ENCODE results near the gene JADE2. TPM values are rescaled to one million over a fixed set of nuclear protein-coding genes. Genes with fewer than 3 reads are reported as not detected.
A peak's percentile ranks its signal among the peaks of the same experiment; 100 is the strongest.

Gene JADE2
- total RNA-seq, 1 donor from 2014 or later: 81.3 TPM

GRCh38 chr5:134579284-134579771, 53.9 kb downstream of the JADE2 start:
- Mint-ChIP-seq H3K27me3 (no peaks in the 10 kb centered on the region), H3K9me3 (no peaks in the 10 kb centered on the region), H3K4me1 (peaks cover 7% of the 10 kb centered on the region), H3K27ac (no peak overlapping the region), H3K36me3 (ENCODE audit: low read depth) (peaks cover 29% of the 10 kb centered on the region), H3K4me3 (no peak overlapping the region)
- DNase-seq: no peak
- intact Hi-C loops (cut with micrococcal nuclease): no loop called here

- H3K27me3 Mint-ChIP-seq: no peaks in the 10 kb centered on the region
- DNase-seq: no peak
- H3K27ac Mint-ChIP-seq: no peak overlapping the region
- H3K9me3 Mint-ChIP-seq: no peaks in the 10 kb centered on the region
- intact Hi-C loops (cut with micrococcal nuclease): loop anchor here (10.0 kb wide), 1 partner anchor 205 kb away; the partner anchor contains the start of gene UBE2B
- no peak overlapping the region for H3K4me3 Mint-ChIP-seq
- peaks cover 28% of the 10 kb centered on the region for H3K36me3 Mint-ChIP-seq (ENCODE audit: low read depth)
- peaks cover 7% of the 10 kb centered on the region for H3K4me1 Mint-ChIP-seq
Measured at GRCh38 chr5:134580001-134580460, 54.6 kb downstream of the JADE2 start.

DNA sequence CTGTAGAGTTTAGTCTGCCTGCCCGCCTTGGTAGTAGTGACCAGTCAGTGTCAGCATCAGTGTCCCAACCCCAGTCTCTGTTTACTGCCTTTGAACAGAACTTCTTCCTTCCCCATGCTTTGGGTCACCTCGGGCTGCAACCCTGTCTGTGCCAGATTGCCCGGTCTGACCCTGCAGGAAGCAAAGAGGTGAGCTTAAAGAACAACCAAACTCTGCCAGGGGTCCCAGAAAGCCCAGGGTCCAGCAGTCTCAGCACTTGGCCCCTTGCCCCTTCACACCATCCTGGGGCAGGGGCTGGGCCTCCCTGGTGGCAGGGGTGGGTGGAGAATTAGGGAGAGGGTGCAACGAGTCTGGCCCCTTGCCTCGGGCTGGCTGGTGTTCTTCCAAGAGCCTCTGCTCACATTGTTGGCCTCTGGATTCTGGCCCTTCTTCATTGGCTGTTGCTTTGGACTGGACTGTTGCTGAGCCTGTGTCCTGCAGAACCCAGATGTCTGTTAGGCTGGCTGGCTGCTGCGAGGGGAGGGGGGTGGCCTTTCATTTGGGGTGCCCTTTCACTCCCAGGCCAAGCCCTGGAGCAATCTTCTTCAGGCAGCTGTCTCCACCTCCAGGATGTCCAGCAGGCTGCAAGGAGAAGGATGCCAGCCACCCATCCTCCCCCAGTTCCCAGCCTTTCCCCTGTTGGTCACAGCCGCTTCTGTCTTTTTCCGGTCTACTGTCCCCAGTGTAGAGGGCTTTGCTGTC, 55.9 kb downstream of the JADE2 start:
- Mint-ChIP-seq H3K36me3 (ENCODE audit: low read depth) (peaks cover 23% of the 10 kb centered on the region), H3K4me3 (no peak overlapping the region), H3K27me3 (no peaks in the 10 kb centered on the region), H3K4me1 (peaks cover 7% of the 10 kb centered on the region), H3K9me3 (no peaks in the 10 kb centered on the region), H3K27ac (no peak overlapping the region)
- no peak for DNase-seq
- intact Hi-C loops (cut with micrococcal nuclease): loop anchor here (10.0 kb wide), 1 partner anchor 207 kb away; the partner anchor contains the start of gene UBE2B

DNA sequence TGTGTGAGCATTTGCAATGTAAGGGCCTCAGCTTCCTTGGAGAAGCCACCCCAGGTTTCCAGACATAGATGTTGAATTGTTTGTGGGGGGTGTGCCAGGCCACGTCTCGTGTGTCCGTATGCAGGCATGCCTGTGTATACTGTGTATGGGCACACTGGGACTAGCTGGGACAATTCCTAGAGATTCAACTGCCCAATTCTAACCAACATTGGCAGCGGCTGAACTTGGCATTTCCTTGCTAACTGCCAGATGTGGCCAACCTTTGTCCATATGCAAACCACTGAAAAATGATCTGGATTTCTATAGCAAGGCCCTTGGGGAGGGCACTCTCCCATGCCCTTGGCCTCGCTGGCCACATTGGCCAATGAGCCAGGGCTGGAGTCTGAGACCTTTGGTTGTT, 56.8 kb downstream of the JADE2 start:
- intact Hi-C loops (cut with micrococcal nuclease): loop anchor here (10.0 kb wide), 1 partner anchor 207 kb away; the partner anchor contains the start of gene UBE2B
- H3K27ac Mint-ChIP-seq: no peak overlapping the region

DNA sequence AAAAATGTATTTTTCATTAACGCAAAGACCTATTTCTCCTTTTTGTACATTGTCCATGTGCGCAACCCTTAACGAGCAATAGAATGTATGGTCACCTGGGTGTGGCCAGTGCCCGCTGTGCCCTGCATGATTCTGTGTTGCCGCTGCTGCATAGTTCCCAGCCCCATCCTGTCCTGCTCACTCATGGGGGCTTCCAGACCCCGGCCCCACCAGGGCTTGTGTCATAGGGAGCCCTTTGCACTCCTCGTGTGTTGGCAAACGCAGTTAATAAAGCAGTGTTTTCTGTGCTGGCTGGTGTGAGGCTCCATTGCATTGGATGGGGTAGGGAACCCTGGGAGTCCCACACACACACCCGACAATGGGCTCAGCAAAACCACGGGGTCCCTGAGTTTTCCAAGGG, 57.5 kb downstream of the JADE2 start:
- intact Hi-C loops (cut with micrococcal nuclease): loop anchor here (10.0 kb wide), 1 partner anchor 208 kb away; the partner anchor contains the start of gene UBE2B
- no peak overlapping the region for H3K4me3 Mint-ChIP-seq
- H3K27ac Mint-ChIP-seq: no peak overlapping the region
- no peaks in the 10 kb centered on the region for H3K9me3 Mint-ChIP-seq
- peaks cover 7% of the 10 kb centered on the region for H3K4me1 Mint-ChIP-seq
- no peak for DNase-seq
- H3K36me3 Mint-ChIP-seq (ENCODE audit: low read depth): peaks cover 20% of the 10 kb centered on the region
- H3K27me3 Mint-ChIP-seq: no peaks in the 10 kb centered on the region

More for the DNA sequence above, 56.8 kb downstream of the JADE2 start:
- Mint-ChIP-seq H3K4me3 (no peak overlapping the region), H3K4me1 (peaks cover 11% of the 10 kb centered on the region), H3K36me3 (ENCODE audit: low read depth) (peaks cover 23% of the 10 kb centered on the region), H3K9me3 (no peaks in the 10 kb centered on the region), H3K27me3 (no peaks in the 10 kb centered on the region)
- DNase-seq: no peak

DNA sequence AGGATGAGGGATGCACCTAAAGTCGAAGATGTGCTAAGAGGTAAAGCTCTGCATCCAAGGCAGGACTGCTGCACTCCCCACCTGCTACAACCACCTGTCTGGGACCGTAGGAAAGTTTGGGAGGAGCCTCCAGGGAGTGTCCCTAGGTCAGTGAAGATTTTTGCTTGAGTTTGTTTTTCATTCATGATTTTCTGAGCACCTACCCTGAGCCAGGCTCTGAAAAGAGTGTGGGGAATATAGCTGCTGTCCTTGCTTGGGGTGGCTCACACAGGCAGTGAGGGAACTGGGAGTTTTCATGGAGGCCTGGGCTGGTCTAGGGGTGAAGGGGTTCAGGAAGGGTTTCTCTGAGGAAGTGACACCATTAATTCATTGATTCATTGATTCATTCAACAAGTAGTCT, 58.3 kb downstream of the JADE2 start:
- Mint-ChIP-seq H3K27ac (no peak overlapping the region), H3K36me3 (ENCODE audit: low read depth) (peaks cover 13% of the 10 kb centered on the region), H3K9me3 (no peaks in the 10 kb centered on the region), H3K4me1 (peaks cover 7% of the 10 kb centered on the region), H3K27me3 (no peaks in the 10 kb centered on the region), H3K4me3 (no peak overlapping the region)
- intact Hi-C loops (cut with micrococcal nuclease): loop anchor here (10.0 kb wide), 1 partner anchor 209 kb away; the partner anchor contains the start of gene UBE2B
- DNase-seq: no peak

- Mint-ChIP-seq H3K4me3 (no peak overlapping the region), H3K27me3 (no peaks in the 10 kb centered on the region), H3K9me3 (no peaks in the 10 kb centered on the region), H3K27ac (no peak overlapping the region), H3K4me1 (peaks cover 7% of the 10 kb centered on the region), H3K36me3 (ENCODE audit: low read depth) (peaks cover 9% of the 10 kb centered on the region)
- DNase-seq: no peak
- intact Hi-C loops (cut with micrococcal nuclease): loop anchor here (10.0 kb wide), 1 partner anchor 210 kb away; the partner anchor contains the start of gene UBE2B
Measured at GRCh38 chr5:134584662-134585061, 59.2 kb downstream of the JADE2 start.

DNA sequence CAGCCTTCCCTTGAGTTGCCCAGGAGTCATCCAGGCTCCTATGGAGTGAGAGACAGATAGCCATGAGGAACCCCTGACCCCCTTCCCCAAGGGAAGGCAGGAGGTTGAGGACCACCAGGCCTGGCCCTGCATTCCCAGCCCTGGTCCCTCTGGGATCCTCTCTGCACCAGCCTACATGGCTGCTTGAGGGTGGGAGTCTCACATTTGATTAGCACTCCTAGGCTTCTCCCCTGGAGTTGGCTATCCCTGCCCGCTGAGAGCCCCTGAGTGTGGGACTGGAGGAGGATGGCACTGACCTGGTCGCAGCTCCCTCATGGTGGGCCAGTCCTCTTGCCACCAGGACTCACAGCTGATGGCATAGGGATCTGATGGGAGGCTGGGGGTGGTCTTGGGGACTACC, 60.5 kb downstream of the JADE2 start:
- Mint-ChIP-seq H3K27me3 (no peaks in the 10 kb centered on the region), H3K9me3 (no peaks in the 10 kb centered on the region), H3K4me3 (no peak overlapping the region), H3K4me1 (peaks cover 7% of the 10 kb centered on the region), H3K27ac (no peak overlapping the region), H3K36me3 (ENCODE audit: low read depth) (no peaks in the 10 kb centered on the region)
- intact Hi-C loops (cut with micrococcal nuclease): loop anchor here (1.0 to 10.0 kb wide), 5 partner anchors 28 to 401 kb away; partner anchors contain the start of gene UBE2B
- no peak for DNase-seq

GRCh38 chr5:134586866-134587524, 61.5 kb downstream of the JADE2 start:
- intact Hi-C loops (cut with micrococcal nuclease): loop anchor here (1.0 to 10.0 kb wide), 5 partner anchors 29 to 402 kb away; partner anchors contain the start of gene UBE2B
- Mint-ChIP-seq H3K36me3 (ENCODE audit: low read depth) (no peaks in the 10 kb centered on the region), H3K4me1 (peaks cover 16% of the 10 kb centered on the region), H3K27me3 (no peaks in the 10 kb centered on the region), H3K9me3 (no peaks in the 10 kb centered on the region), H3K27ac (peak overlapping the region; percentile 84), H3K4me3 (peak overlapping the region; percentile 51)
- peak; percentile 95 for DNase-seq

DNA sequence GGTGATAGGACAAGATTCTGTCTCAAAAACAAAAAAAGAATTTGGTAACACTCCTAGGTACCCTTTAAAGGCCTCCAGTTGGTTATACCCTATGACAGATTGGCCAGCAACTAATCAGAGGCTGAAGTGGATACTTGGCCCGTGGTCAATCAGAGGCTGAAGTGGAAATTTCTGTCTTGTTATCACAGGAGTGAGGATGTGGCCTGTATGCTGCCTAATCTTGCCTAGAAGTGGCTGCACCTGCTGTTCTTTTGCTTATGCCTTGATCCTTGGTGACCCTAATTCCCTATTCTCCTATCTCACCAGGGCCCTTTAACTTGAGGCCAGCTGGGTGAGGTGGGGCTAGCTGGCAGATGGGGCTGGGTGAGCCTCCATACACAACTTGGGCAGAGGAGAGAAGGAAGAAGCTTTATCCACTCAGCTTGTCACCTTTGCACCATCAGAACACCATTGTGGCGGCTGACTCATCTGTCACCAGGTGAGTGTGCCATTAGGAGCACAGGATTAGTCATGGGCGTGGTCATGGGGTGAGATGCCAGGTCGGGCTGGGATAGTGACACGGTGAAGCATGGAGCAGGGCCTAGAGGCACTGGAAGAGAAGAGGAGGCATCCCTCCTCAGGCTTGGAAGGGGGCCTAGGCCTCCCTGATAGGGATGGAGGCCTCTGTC, 65.7 kb downstream of the JADE2 start:
- DNase-seq: peak; percentile 68
- Mint-ChIP-seq H3K36me3 (ENCODE audit: low read depth) (no peaks in the 10 kb centered on the region), H3K27ac (no peak overlapping the region), H3K4me3 (no peak overlapping the region), H3K4me1 (peaks cover 36% of the 10 kb centered on the region), H3K9me3 (no peaks in the 10 kb centered on the region), H3K27me3 (no peaks in the 10 kb centered on the region)
- intact Hi-C loops (cut with micrococcal nuclease): no loop called here

GRCh38 chr5:134592141-134592746, 66.8 kb downstream of the JADE2 start:
- Mint-ChIP-seq H3K4me3 (no peak overlapping the region), H3K27me3 (no peaks in the 10 kb centered on the region), H3K4me1 (peaks cover 29% of the 10 kb centered on the region), H3K27ac (no peak overlapping the region), H3K36me3 (ENCODE audit: low read depth) (no peaks in the 10 kb centered on the region), H3K9me3 (no peaks in the 10 kb centered on the region)
- DNase-seq: no peak
- intact Hi-C loops (cut with micrococcal nuclease): no loop called here

- H3K4me1 Mint-ChIP-seq: peaks cover 29% of the 10 kb centered on the region
- intact Hi-C loops (cut with micrococcal nuclease): no loop called here
Measured at GRCh38 chr5:134594336-134594735, 68.9 kb downstream of the JADE2 start.

DNA sequence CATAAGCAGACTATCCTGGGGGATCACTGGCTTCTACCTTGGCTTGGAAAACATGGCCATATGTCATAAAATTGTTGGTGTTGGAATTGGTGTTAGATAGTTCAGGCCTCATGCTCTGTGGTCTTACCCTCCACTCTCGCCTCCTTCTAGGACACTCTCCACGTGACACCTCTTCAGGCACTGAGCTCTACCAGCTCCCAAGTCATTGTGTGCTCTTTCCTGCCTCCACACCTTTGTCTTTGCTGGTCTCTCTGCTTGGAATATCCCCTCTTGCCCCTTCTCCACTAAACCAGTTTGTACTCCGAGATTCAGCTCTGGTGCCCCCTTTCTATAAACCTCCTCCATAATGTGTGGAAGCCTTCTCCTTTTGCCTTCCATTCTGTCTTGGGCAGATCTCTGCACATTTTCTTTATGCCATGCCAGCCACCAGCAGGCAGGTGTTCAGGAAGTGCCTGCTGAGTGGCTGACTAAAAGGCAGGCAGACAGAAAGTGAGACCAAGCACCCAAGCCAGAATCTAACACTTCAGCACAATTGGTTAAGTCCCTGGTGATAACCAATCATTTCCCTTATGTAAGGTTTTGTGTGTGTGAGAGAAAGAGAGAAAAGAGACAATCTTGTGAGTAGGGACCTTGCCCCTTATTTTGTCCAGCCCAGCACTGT, 69.5 kb downstream of the JADE2 start:
- intact Hi-C loops (cut with micrococcal nuclease): no loop called here
- Mint-ChIP-seq H3K27ac (peak overlapping the region; percentile 34), H3K4me3 (peak overlapping the region; percentile 26), H3K36me3 (ENCODE audit: low read depth) (no peaks in the 10 kb centered on the region), H3K27me3 (no peaks in the 10 kb centered on the region), H3K4me1 (peaks cover 29% of the 10 kb centered on the region), H3K9me3 (no peaks in the 10 kb centered on the region)
- peak; percentile 75 for DNase-seq

More at GRCh38 chr5:134594336-134594735, 68.9 kb downstream of the JADE2 start:
- Mint-ChIP-seq H3K27me3 (no peaks in the 10 kb centered on the region), H3K9me3 (no peaks in the 10 kb centered on the region), H3K36me3 (ENCODE audit: low read depth) (no peaks in the 10 kb centered on the region), H3K4me3 (no peak overlapping the region), H3K27ac (no peak overlapping the region)
- DNase-seq: no peak

Measured in activated CD4-positive, alpha-beta T cell treated with anti-CD3 and anti-CD28 coated beads, Interleukin-2, amount 10 ng/mL, durations not matched to agents 24 days and 14 days (primary cell).